SK-N-SH (cell line): ENCODE data around the gene LNPK.

ENCODE experiments used
- EP300 ChIP-seq, 2 experiments: IDR thresholded peaks; 2 replicates each; pipeline versions ENCODE4 v1.4.0 to v1.6.1; 2012; ENCODE audit warnings: borderline replicate concordance in 1 of 2, low read depth in 1 of 2, low read length in 1 of 2
- JUND ChIP-seq: IDR thresholded peaks from 2 replicates; pipeline ENCODE4 v1.4.0; 2012
- NRF1 ChIP-seq: IDR thresholded peaks from 2 replicates; pipeline ENCODE4 v1.6.1; 2012; ENCODE audit warnings: low read depth, mild to moderate bottlenecking, low read length
- RAD21 ChIP-seq: IDR thresholded peaks from 2 replicates; pipeline ENCODE4 v1.6.1; 2012; ENCODE audit warnings: mild to moderate bottlenecking, low read length
- RFX5 ChIP-seq: IDR thresholded peaks from 2 replicates; pipeline ENCODE4 v1.6.1; 2012; ENCODE audit warnings: mild to moderate bottlenecking, improper control_type of control experiment, low read length
- SIN3A ChIP-seq: IDR thresholded peaks from 2 replicates; pipeline ENCODE4 v1.6.1; 2012; ENCODE audit warnings: low read depth, mild to moderate bottlenecking, low read length, moderate library complexity, borderline replicate concordance
- TAF1 ChIP-seq: IDR thresholded peaks from 2 replicates; pipeline ENCODE4 v1.6.1; 2012; ENCODE audit warnings: low read depth, mild to moderate bottlenecking, low read length, moderate library complexity, borderline replicate concordance
- TF ChIP-seq, protein P1 (sequence below): IDR thresholded peaks from 2 replicates; pipeline ENCODE4 v1.4.0; 2012; ENCODE audit warnings: low read depth, borderline replicate concordance
- TF ChIP-seq, protein P2 (sequence below): fragments of 200-600 bp; sonication (generic); IDR thresholded peaks from 2 replicates; pipeline ENCODE4 v1.6.1; 2017; ENCODE audit warnings: antibody characterized with exemption, mild to moderate bottlenecking, moderate library complexity
- TF ChIP-seq, protein P3 (sequence below): fragments of 150-350 bp; IDR thresholded peaks from 2 replicates; pipeline ENCODE4 v1.6.1; 2017; ENCODE audit warnings: antibody characterized with exemption, low read length, low read depth, borderline replicate concordance

DNA sequence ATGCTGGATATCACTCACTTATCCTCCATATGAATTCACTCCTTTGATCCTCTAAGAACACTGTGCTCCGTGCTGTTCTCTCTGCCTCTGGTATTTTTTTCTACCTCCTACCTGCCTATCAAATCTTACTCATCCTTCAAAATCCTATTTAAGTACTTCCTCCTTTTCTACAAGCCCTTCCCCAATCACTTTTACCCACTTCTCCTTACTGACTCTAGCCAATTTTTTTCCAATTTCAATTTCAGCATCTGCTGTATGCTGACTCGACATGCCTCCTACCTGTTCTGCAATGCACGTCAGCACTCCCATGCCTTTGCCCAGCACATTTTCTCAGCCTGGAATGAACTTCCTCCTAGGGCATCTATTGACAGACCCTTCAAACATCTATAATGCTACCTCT, 37.3 kb upstream of the LNPK start:
- TF ChIP-seq, protein P1, sequence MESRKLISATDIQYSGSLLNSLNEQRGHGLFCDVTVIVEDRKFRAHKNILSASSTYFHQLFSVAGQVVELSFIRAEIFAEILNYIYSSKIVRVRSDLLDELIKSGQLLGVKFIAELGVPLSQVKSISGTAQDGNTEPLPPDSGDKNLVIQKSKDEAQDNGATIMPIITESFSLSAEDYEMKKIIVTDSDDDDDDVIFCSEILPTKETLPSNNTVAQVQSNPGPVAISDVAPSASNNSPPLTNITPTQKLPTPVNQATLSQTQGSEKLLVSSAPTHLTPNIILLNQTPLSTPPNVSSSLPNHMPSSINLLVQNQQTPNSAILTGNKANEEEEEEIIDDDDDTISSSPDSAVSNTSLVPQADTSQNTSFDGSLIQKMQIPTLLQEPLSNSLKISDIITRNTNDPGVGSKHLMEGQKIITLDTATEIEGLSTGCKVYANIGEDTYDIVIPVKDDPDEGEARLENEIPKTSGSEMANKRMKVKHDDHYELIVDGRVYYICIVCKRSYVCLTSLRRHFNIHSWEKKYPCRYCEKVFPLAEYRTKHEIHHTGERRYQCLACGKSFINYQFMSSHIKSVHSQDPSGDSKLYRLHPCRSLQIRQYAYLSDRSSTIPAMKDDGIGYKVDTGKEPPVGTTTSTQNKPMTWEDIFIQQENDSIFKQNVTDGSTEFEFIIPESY = no peak
- TF ChIP-seq RAD21 (no peak), NRF1 (no peak), JUND (no peak), EP300 (IDR thresholded peaks at IDR 0.05; ENCODE audit: borderline replicate concordance in 1 of 2, low read depth in 1 of 2, low read length in 1 of 2) (no peak), RFX5 (no peak), SIN3A (no peak), TAF1 (no peak)
- TF ChIP-seq, protein P2, sequence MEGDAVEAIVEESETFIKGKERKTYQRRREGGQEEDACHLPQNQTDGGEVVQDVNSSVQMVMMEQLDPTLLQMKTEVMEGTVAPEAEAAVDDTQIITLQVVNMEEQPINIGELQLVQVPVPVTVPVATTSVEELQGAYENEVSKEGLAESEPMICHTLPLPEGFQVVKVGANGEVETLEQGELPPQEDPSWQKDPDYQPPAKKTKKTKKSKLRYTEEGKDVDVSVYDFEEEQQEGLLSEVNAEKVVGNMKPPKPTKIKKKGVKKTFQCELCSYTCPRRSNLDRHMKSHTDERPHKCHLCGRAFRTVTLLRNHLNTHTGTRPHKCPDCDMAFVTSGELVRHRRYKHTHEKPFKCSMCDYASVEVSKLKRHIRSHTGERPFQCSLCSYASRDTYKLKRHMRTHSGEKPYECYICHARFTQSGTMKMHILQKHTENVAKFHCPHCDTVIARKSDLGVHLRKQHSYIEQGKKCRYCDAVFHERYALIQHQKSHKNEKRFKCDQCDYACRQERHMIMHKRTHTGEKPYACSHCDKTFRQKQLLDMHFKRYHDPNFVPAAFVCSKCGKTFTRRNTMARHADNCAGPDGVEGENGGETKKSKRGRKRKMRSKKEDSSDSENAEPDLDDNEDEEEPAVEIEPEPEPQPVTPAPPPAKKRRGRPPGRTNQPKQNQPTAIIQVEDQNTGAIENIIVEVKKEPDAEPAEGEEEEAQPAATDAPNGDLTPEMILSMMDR = no peak
- TF ChIP-seq, protein P3, sequence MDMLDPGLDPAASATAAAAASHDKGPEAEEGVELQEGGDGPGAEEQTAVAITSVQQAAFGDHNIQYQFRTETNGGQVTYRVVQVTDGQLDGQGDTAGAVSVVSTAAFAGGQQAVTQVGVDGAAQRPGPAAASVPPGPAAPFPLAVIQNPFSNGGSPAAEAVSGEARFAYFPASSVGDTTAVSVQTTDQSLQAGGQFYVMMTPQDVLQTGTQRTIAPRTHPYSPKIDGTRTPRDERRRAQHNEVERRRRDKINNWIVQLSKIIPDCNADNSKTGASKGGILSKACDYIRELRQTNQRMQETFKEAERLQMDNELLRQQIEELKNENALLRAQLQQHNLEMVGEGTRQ = no peak
